Prostate gland (tissue), 2 donors: ENCODE data around the gene GLRA3. TPM values are rescaled to one million over a fixed set of nuclear protein-coding genes. Genes with fewer than 3 reads are reported as not detected.
"Not testable (repeated sequence)": the region's sequence is repeated elsewhere in the genome, so short reads cannot be mapped to it uniquely, and the experiment has no call there.

Experiments
- DNase-seq: peaks from one replicate; pipeline ENCODE4 v3.0.0-alpha.2; 2019; ENCODE audit warnings: low spot score
- H3K27ac ChIP-seq, 2 donors: fragments of 200-600 bp; sonication (generic); 2 replicates each; pipeline ENCODE4 v1.5.1; 2017 to 2019
- H3K27me3 ChIP-seq: fragments of 200-600 bp; sonication (generic); replicated peaks from 2 replicates; pipeline ENCODE4 v1.5.1; 2019; ENCODE audit not compliant: insufficient read depth
- H3K36me3 ChIP-seq, 2 donors: fragments of 200-600 bp; sonication (generic); 1 replicate in 1 of 2; 2 replicates in 1 of 2; pipeline versions ENCODE4 v1.5.1 to v1.8.1; 2017 to 2019
- H3K4me1 ChIP-seq: fragments of 200-600 bp; sonication (generic); replicated peaks from 2 replicates; pipeline ENCODE4 v1.5.1; 2019
- H3K4me3 ChIP-seq, 2 donors: fragments of 200-600 bp; sonication (generic); 2 replicates each; pipeline ENCODE4 v1.5.1; 2017 to 2019
- H3K9me3 ChIP-seq: fragments of 200-600 bp; sonication (generic); 2 replicates; pipeline ENCODE4 v1.5.1; 2017
- CTCF ChIP-seq, 4 experiments: fragments of 200-600 bp in 2 of 4; fragments of 450-650 bp in 2 of 4; sonication (generic) in 2 of 4; IDR thresholded peaks; 1 replicate in 3 of 4; 2 replicates in 1 of 4; pipeline ENCODE4 v1.5.1; 2016 to 2019; ENCODE audit warnings: antibody characterized with exemption in 4 of 4, mild to moderate bottlenecking in 2 of 4, moderate library complexity in 2 of 4
- POLR2A ChIP-seq: fragments of 450-650 bp; IDR thresholded peaks from one replicate; pipeline ENCODE4 v1.6.1; 2016; ENCODE audit warnings: antibody characterized with exemption, mild to moderate bottlenecking
- POLR2AphosphoS5 ChIP-seq: sonication (generic); formaldehyde crosslinking; IDR thresholded peaks from one replicate; pipeline ENCODE4 v1.6.1; 2017; ENCODE audit warnings: antibody characterized with exemption
- WGBS: methylation state at CpG from one replicate; pipeline ENCODE4 v1.1.5; 2018; 5-methylcytosine and 5-hydroxymethylcytosine counted together
- intact Hi-C: fragments of 100-400 bp; cut with DNase I; formaldehyde crosslinking; loops from one replicate; pipeline ENCODE4 v1.14.2; 2022
- total RNA-seq, 2 donors: library from RNA; depleted of rRNA; stranded (reverse); fragments of >200 nt; gene quantifications; one replicate each; pipeline ENCODE4 v1.1.0, GENCODE V29; 2016

GLRA3 gene
- under 1 TPM in 1 of 2 donors, not detected in 1; 0.17 TPM for total RNA-seq

GRCh38 chr4:174828845-174829701, at the start of gene GLRA3:
Gene GLRA3 (minus strand): TSS chr4:174829247. CDS start chr4:174828811, 436 bp downstream.
- Histone ChIP-seq H3K9me3 (no peaks in the 10 kb centered on the region), H3K36me3 (no peaks in the 10 kb centered on the region), H3K27me3 (no peaks in the 10 kb centered on the region), H3K27ac (no peak within 1 kb of the TSS), H3K4me1 (no peaks in the 10 kb centered on the region), H3K4me3 (no peak within 1 kb of the TSS)
- no peak for TF ChIP-seq POLR2A
- TF ChIP-seq CTCF (IDR thresholded peaks at IDR 0.05): no peak
- TF ChIP-seq POLR2AphosphoS5: no peak
- no peak for DNase-seq
- intact Hi-C loops: no loop called here
- WGBS: 2% methylated on average over 40 of the region's 40 CpGs

GRCh38 chr4:174874898-174875297, 45.9 kb upstream of the GLRA3 start:
- no peak overlapping the region for H3K27ac ChIP-seq
- intact Hi-C loops: no loop called here
- H3K9me3 ChIP-seq: no peaks in the 10 kb centered on the region
- H3K36me3 ChIP-seq: no peaks in the 10 kb centered on the region
- H3K27me3 ChIP-seq: no peaks in the 10 kb centered on the region
- H3K4me3 ChIP-seq: no peak overlapping the region
- WGBS: 78% methylated on average over 1 of the region's 1 CpG
- DNase-seq: no peak
- TF ChIP-seq POLR2A (no peak), CTCF (IDR thresholded peaks at IDR 0.05) (no peak), POLR2AphosphoS5 (no peak)
- no peaks in the 10 kb centered on the region for H3K4me1 ChIP-seq

GRCh38 chr4:174873931-174874330, 44.9 kb upstream of the GLRA3 start:
- DNase-seq: no peak
- Histone ChIP-seq H3K36me3 (no peaks in the 10 kb centered on the region), H3K4me1 (no peaks in the 10 kb centered on the region), H3K27me3 (no peaks in the 10 kb centered on the region), H3K27ac (no peak overlapping the region), H3K4me3 (no peak overlapping the region), H3K9me3 (no peaks in the 10 kb centered on the region)
- TF ChIP-seq POLR2A (no peak), POLR2AphosphoS5 (no peak), CTCF (IDR thresholded peaks at IDR 0.05) (no peak)
- 56% methylated on average over 1 of the region's 1 CpG for WGBS
- intact Hi-C loops: no loop called here

GRCh38 chr4:174873146-174873545, 44.1 kb upstream of the GLRA3 start:
- H3K4me1 ChIP-seq, H3K27ac ChIP-seq, DNase-seq, H3K9me3 ChIP-seq, H3K4me3 ChIP-seq, H3K27me3 ChIP-seq, H3K36me3 ChIP-seq, intact Hi-C loops: not testable (repeated sequence)
- 46% methylated on average over 4 of the region's 4 CpGs for WGBS

GRCh38 chr4:174871407-174871806, 42.4 kb upstream of the GLRA3 start:
- H3K27ac ChIP-seq: no peak overlapping the region
- H3K4me3 ChIP-seq: no peak overlapping the region
- no peak for DNase-seq
- no peaks in the 10 kb centered on the region for H3K27me3 ChIP-seq
- intact Hi-C loops: no loop called here
- H3K4me1 ChIP-seq: no peaks in the 10 kb centered on the region
- H3K9me3 ChIP-seq: no peaks in the 10 kb centered on the region
- no peak for TF ChIP-seq POLR2AphosphoS5
- no peak for TF ChIP-seq POLR2A
- TF ChIP-seq CTCF (IDR thresholded peaks at IDR 0.05): no peak
- H3K36me3 ChIP-seq: no peaks in the 10 kb centered on the region
